Measurements from ENCODE around the gene TIPRL.

DNA sequence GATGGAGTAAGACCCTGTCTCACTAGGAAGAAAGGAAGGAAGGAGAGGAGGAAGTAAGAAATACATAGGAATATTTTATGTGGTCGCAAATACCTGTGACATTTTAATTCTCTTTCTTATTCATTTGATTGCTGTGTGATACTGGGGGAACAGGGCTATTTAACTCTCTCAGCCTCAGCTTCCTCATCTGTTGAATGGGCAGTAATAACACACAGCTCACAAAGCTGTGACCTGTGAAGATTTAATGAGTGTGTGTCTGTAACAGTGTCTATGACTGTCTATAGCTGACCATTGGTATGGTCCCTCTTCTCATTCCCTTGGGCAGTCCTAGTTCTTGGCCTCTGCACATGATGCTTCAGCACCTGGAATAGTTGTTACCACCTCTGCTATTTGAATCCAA is 28.5 kb upstream of the TIPRL start:
- TF ChIP-seq, protein P1, sequence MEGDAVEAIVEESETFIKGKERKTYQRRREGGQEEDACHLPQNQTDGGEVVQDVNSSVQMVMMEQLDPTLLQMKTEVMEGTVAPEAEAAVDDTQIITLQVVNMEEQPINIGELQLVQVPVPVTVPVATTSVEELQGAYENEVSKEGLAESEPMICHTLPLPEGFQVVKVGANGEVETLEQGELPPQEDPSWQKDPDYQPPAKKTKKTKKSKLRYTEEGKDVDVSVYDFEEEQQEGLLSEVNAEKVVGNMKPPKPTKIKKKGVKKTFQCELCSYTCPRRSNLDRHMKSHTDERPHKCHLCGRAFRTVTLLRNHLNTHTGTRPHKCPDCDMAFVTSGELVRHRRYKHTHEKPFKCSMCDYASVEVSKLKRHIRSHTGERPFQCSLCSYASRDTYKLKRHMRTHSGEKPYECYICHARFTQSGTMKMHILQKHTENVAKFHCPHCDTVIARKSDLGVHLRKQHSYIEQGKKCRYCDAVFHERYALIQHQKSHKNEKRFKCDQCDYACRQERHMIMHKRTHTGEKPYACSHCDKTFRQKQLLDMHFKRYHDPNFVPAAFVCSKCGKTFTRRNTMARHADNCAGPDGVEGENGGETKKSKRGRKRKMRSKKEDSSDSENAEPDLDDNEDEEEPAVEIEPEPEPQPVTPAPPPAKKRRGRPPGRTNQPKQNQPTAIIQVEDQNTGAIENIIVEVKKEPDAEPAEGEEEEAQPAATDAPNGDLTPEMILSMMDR (IDR thresholded peaks at IDR 0.05): no peak
- no peak for TF ChIP-seq POLR2AphosphoS5 (IDR thresholded peaks at IDR 0.05)
